BJ (cell line): Measurements from ENCODE around the gene CLCA1. TPM values are rescaled to one million over a fixed set of nuclear protein-coding genes. Genes with fewer than 3 reads are reported as not detected.

Source experiments
- CTCF ChIA-PET: fragments of 350-600 bp; formaldehyde crosslinking; extraction: SDS; loops from one replicate; lab custom pipeline; 2021; ENCODE audit warnings: antibody characterized with exemption, inconsistent platforms; lab: Yijun Ruan, JAX
- POLR2A ChIA-PET: fragments of 300-600 bp; sonication (Branson Sonifier 250); formaldehyde crosslinking; extraction: SDS; loops from one replicate; lab custom pipeline; 2021; ENCODE audit warnings: antibody characterized with exemption; lab: Charles Lee
- DNase-seq: peaks from one replicate; pipeline ENCODE4 v3.0.0-alpha.2; 2011; ENCODE audit warnings: low read depth
- H3K27me3 ChIP-seq: 2 replicates; pipeline ENCODE4 v1.6.0; 2011; ENCODE audit warnings: low read length; ENCODE audit not compliant: control insufficient read depth, insufficient read depth
- H3K36me3 ChIP-seq: 2 replicates; pipeline ENCODE4 v1.5.1; 2011; ENCODE audit warnings: low read length; ENCODE audit not compliant: control insufficient read depth, insufficient read depth
- H3K4me3 ChIP-seq: 2 replicates; pipeline ENCODE4 v1.5.1; 2011; ENCODE audit warnings: low read depth, mild to moderate bottlenecking, control low read depth, low read length
- polyA plus RNA-seq: library from polyadenylated mRNA; depleted of rRNA; stranded (reverse); fragments of >200 nt; gene quantifications from 2 replicates; pipeline ENCODE4 v1.2.3, GENCODE V29; 2011
- TF ChIP-seq, protein P1 (sequence below): IDR thresholded peaks from 2 replicates; pipeline ENCODE4 v1.5.1; 2011; ENCODE audit warnings: low read depth, mild to moderate bottlenecking, control low read depth, inconsistent platforms, low read length, moderate library complexity; ENCODE audit not compliant: insufficient read depth

Gene CLCA1
- polyA plus RNA-seq, 1 experiment: not detected

DNA sequence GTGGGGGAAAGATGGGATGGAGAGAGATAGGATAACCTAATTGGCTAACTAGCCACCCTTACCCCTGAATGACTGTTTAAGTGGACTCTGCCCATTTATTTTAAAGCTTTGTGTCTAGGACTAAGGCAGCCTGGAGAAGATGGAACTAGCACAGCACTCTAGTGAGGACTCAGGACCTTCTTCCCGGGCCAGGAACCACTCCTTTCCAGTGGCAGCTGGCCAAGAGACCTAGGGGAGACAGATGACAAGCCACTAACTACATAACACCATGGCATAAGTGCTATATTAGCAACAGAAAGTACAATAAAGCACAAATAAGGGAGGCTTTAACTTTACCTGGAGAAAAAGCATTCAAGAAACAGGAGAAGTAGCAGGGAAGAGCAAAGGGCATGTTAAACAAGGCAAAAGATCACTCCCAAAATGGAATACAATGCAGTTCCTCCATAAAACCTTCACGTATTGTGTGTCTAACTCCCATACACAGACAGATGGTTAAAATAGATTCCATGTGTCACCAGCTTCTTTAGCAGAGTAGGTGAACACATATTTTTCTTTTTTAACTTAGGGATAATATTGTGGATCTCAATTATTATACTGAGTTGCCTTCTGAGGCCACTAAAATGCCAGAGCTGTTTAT, 20.6 kb downstream of the CLCA1 start:
- POLR2A ChIA-PET: interaction anchor here (0.6 kb wide), 1 partner anchor 36 kb away, joined by 6 read pairs; no protein-coding TSS in a partner anchor
- DNase-seq: no peak
- TF ChIP-seq, protein P1, sequence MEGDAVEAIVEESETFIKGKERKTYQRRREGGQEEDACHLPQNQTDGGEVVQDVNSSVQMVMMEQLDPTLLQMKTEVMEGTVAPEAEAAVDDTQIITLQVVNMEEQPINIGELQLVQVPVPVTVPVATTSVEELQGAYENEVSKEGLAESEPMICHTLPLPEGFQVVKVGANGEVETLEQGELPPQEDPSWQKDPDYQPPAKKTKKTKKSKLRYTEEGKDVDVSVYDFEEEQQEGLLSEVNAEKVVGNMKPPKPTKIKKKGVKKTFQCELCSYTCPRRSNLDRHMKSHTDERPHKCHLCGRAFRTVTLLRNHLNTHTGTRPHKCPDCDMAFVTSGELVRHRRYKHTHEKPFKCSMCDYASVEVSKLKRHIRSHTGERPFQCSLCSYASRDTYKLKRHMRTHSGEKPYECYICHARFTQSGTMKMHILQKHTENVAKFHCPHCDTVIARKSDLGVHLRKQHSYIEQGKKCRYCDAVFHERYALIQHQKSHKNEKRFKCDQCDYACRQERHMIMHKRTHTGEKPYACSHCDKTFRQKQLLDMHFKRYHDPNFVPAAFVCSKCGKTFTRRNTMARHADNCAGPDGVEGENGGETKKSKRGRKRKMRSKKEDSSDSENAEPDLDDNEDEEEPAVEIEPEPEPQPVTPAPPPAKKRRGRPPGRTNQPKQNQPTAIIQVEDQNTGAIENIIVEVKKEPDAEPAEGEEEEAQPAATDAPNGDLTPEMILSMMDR: no peak
- H3K27me3 ChIP-seq: no peaks in the 10 kb centered on the region
- CTCF ChIA-PET: interaction anchor here (2.6 to 7.1 kb wide), 2 partner anchors 12 to 16 kb away, joined by 12 to 60 read pairs; no protein-coding TSS in a partner anchor
- H3K4me3 ChIP-seq: no peak overlapping the region
- no peaks in the 10 kb centered on the region for H3K36me3 ChIP-seq

DNA sequence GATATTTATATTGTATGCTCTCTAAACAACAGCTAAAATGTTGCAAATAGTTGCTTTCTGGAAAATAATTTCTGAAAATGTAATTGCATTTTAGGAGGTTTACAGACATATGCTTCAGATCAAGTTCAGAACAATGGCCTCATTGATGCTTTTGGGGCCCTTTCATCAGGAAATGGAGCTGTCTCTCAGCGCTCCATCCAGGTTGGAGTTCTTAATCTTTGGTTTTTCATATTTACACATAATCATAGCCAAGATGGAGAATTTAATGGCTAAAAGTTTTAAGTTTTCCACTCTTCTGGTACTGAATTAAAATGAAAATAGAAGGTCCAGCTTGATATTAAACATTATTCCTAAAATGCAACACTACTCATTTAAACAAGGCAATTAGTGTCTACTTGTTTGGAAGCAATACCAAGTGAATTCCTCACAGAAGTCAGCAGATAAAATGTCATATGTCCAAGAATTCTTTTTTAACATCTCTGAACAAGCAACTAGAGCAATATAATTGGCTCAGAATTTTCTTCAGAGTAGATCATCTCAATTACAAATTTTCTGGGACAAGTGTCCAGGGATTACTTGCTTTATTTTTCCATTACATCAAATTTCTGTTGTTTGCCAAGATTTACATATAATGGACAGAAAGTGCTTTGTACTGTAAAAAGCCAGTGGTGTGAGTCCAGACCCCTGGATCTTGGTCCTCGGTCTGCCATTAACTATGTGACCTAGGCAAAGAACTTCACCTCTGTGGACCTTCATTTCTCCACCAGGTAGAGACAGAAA, 22.6 kb downstream of the CLCA1 start:
- DNase-seq: no peak
- ChIA-PET CTCF (interaction anchor here (2.6 to 7.1 kb wide), 2 partner anchors 10 to 18 kb away, joined by 12 to 60 read pairs; no protein-coding TSS in a partner anchor), POLR2A (no interaction called here)
- Histone ChIP-seq H3K27me3 (peaks cover 1% of the 10 kb centered on the region), H3K4me3 (no peak overlapping the region), H3K36me3 (no peaks in the 10 kb centered on the region)
- TF ChIP-seq, protein P1: no peak

DNA sequence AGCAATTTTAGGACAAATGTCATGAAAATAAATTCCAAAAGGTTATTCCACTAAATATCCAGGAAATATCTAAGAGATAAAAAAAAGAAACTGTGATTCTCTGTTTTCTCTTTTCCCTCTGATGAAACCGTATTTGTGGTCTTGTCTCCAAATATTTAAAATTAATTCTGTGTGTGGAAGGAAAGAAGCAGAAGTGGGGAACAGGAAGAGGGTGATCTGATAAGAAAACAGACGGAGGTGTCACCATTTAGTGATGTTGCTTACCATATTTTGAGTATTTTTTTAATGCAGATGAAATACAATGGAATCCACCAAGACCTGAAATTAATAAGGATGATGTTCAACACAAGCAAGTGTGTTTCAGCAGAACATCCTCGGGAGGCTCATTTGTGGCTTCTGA, 29.6 kb downstream of the CLCA1 start:
- H3K4me3 ChIP-seq: no peak overlapping the region
- DNase-seq: no peak
- TF ChIP-seq, protein P1: no peak
- ChIA-PET CTCF (interaction anchor here (1.1 to 5.2 kb wide), 6 partner anchors 10 to 118 kb away, joined by 3 to 60 read pairs (median 4); no protein-coding TSS in a partner anchor), POLR2A (no interaction called here)
- peaks cover 3% of the 10 kb centered on the region for H3K27me3 ChIP-seq
- H3K36me3 ChIP-seq: no peaks in the 10 kb centered on the region

DNA sequence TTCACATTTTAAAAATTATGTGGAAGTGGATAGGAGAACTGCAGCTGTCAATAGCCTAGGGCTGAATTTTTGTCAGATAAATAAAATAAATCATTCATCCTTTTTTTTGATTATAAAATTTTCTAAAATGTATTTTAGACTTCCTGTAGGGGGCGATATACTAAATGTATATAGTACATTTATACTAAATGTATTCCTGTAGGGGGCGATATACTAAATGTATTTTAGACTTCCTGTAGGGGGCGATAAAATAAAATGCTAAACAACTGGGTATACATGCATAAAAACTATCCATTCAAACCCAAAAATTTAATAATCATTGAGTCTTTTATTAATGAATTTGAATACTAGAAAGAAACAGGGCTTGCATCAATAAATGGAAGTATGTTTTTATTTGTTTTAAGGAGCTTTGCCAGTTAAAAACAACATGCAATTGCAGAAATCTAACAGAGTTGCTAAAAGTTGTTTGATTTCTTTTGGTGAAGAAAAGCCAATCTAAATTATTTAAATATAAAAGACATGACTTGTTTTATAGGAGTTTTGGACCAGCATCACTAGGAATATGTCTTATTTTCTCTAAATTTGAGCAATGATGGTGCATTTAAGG, 31.4 kb downstream of the CLCA1 start:
- CTCF ChIA-PET: interaction anchor here (0.7 to 5.2 kb wide), 13 partner anchors 8 to 254 kb away, joined by 3 to 60 read pairs (median 4); partner anchors contain the start of gene CLCA1
- DNase-seq: no peak

More for the DNA sequence above, 31.4 kb downstream of the CLCA1 start:
- POLR2A ChIA-PET: interaction anchor here (0.5 kb wide), 1 partner anchor 13 kb away, joined by 4 read pairs; no protein-coding TSS in a partner anchor
- TF ChIP-seq, protein P1: peak; percentile 61
- Histone ChIP-seq H3K27me3 (peaks cover 3% of the 10 kb centered on the region), H3K36me3 (no peaks in the 10 kb centered on the region), H3K4me3 (no peak overlapping the region)
